NCI-H526 (cell line): ENCODE data around the gene TFCP2.
"Not testable (repeated sequence)": the region's sequence is repeated elsewhere in the genome, so short reads cannot be mapped to it uniquely, and the experiment has no call there.

ENCODE experiments used
- DNase-seq, 2 experiments: peaks; one replicate each; lab custom pipeline; 2025; lab: John Stamatoyannopoulos, UW

TFCP2 gene

DNA sequence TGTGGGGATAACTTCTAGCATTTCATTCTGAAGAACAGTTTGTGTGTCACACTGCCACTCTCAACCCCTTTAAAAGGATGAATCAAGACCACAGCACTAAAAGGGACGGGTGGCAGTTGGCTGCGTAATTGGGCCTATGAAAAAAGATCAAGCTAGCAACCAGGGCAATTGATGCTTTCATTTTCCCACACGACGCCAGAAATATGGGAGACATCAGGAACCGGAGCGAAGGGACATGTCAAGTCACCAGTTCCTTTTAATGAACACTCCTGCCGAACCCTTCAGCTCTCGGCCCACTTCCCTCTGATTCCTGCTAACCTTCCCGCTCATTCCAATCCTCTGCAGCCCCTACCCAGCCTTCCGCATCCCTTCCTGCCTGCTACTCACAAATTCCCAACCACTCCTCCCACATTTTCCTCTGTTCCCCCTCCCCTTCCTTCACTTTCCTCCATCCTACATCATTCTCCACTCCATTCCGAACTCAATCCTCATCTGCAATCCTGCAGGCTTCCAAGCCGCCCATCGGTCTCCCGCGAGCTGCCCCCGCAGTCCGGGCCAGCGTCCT, 90.3 kb downstream of the TFCP2 start:
- DNase-seq: peak; percentile 26 to 57

DNA sequence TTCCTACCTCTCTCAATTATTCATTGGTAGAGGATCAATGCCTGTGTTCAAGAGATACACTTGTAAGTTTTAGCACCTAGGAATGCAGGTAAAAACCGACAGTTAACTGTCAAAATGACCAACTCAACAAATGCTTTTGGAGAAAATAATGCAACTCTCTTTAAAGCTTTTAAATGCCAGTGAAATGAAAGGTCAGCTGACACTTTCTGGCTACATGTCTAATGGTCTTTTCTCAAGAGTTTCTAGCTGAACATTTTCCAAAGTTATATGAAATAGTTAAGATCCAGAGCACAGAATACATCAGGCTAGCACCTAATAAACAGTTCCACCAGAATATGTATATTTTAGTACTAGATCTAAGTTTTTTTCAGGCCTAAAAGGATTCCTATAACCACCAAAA, 91.5 kb downstream of the TFCP2 start:
- no peak for DNase-seq

DNA sequence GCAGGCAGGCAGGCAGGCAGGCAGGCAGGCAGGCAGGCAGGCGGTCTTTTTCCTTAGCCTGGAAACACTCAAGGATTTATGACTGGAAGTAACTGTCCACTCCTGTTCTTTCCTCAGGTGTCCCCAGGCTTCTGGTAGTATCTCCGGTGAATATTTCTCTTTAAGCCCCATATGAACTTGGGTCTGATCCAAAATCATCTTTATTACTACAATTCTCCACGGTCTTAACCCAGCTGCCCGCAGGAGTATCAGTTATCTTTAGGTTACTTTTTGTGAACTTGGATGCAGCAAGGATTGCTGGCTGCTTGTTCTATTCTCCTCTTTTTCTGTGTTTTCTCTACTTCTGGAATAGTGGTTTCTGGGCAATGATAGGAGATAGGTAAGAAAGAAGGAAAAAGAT, 92.8 kb downstream of the TFCP2 start:
- DNase-seq: no peak

DNA sequence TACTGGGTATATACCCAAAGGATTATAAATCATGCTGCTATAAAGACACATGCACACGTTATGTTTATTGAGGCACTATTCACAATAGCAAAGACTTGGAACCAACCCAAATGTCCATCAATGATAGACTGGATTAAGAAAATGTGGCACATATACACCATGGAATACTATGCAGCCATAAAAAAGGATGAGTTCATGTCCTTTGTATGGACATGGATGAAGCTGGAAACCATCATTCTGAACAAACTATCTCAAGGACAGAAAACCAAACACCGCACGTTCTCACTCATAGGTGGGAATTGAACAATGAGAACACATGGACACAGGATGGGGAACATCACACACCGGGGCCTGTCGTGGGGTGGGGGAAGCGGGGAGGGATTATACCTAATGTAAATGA, 94.1 kb downstream of the TFCP2 start:
- not testable (repeated sequence) for DNase-seq

DNA sequence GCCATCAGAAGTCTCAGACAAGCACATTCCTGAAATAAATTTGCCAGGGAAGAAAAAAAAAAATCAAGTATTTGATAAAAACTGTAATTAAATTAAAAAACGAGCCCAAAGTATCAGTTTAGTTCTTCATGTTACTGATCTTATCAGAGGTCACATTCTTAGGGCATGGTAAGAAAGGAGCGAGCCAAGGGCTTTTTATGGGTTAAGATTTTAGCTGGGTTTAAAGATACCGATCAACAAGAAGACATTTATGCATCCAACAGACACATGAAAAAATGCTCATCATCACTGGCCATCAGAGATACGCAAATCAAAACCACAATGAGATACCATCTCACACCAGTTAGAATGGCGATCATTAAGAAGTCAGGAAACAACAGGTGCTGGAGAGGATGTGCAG, 94.6 kb downstream of the TFCP2 start:
- not testable (repeated sequence) for DNase-seq

DNA sequence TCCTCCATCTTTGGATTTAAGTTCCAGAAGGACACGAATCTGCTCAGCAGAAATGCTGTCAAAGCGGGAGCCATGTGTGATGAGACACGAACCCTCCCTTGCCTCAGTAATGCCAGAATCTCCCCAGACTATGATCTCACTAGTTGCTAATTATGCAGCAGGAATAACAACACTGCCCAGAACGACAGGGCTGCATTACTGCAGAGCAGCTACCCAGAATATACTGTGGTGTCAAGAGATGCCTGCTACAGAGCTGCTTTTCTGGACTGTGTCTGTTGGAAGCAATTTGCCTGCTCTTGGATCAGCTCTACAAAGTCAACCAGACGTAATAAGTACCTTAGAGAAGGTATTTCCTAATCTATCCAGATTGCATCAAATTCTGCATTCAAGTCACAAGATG, 95.0 kb downstream of the TFCP2 start:
- no peak for DNase-seq

DNA sequence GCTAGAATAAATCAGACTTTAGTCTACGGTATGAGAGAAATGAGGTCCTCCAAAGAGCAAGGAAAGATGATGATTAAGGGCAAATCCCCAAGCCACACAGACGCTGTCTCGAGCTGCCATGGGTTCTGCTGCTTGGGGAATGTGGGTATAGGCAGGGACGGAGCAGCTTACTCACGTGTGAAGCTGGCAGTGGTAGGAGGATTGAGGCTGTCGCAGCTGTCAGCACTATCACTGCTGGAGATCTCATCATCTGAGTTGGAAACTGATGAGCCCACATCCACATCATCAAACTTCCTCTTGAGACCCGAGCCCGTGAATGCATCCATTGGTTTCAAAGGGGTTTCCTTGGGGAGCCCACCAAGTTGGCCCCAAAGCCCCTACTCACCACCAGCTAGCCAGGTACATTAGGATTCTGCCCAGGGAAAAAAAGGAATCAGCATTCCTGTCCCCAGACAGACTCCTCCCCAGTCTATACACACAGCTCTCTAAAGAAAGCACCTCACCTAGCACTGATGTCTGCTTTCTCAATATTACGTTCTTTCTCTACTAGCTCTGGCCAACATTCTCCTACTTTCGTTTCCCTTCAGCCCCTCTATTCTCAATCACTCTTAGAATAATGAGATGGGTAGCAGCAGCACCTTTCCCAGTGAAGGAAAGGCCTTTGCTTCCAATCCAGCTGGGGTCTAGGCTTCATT, 96.6 kb downstream of the TFCP2 start:
- DNase-seq: no peak

DNA sequence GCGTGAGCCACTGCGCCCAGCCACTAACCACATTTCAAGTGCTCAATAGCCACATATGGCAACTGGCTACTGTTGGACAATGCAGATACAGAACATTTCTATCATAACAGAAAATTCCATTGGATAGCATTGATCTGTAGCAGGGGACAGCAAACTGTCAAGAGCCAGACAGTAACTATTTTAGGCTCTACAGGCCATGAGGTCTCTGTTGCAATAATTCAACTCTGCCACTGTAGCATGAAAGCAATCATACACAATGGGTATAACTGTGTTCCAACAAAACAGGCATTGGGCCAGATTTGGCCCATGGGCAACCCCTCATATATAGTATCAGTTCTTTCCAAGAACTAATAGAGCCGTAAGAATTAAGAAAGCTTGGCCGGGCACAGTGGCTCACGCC, 97.5 kb downstream of the TFCP2 start:
- no peak for DNase-seq

DNA sequence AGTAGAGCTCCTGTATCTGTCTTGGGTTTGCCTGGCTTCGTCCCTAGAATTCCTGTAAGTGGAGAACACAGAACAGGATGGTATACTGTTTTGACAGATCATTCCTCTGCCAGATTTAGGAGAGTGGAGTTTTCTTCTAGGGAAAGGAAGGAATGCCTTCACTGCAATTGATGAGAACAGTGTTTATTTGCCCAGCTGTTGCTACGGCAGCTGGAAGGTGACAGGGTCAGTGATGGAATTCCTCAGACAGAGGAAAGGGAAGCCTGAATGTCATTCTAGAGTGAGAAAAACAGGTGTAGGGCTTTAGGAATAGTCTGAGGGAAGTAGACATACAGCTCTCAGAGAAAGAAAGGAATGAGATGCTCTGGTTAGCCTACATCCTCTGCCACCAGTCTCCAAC, 101.3 kb downstream of the TFCP2 start:
- no peak for DNase-seq

DNA sequence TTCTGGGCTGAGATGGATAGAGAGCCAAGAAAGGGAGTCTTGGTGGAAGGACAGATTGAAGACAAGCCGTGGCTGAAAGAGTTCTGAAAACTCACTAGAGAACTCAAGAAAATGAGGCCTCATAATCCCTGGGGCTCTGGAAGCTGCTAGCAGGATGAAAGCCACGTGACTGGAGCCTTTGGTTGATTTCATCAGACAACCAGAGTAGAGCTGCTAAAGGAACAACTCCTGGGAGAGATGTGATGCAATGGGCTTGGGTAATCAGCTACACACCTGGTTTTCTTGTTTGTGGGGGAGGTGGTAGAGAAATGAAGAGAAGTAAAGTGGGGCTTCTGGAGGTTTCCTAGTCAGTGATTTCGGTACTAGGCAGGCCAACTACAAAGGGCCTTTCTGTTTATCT, 102.9 kb downstream of the TFCP2 start:
- DNase-seq: no peak

DNA sequence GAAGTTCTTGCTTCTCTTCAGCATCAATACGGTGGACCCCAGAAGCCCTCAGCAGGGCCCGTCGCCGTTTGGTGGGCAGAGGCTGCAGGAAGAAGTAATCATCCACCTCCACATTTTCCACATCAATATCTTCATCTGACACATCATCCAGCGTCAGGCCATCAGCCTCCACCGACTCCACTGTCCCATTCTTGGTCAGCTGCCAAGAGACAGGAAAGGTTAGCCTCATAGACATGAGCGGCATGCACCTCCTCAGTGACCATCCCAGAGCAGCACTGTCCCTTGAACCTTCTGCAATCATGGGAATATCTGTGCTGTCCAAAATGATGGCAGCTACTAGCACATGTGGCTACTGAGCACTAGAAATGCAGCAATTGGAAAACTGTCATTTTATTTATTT, 105.2 kb downstream of the TFCP2 start:
- no peak for DNase-seq

DNA sequence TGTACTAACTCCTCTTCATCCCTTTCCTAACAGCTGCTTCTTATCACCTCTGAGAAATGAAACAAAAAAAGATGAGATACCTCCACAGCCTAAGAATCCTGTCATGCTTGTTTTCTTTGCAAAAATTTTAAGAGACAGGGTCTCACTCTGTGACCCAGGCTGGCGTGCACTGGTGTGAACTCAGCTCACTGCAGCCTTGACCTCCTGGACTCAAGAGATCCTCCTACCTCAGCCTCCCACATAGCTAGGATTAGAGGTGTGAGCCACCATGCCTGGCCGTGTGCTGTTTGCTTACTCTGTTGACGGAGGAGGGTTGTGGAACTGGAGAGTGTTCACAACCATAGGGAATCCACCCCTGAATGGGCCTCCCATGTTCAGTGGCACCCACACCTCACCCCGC, 105.7 kb downstream of the TFCP2 start:
- DNase-seq: no peak

DNA sequence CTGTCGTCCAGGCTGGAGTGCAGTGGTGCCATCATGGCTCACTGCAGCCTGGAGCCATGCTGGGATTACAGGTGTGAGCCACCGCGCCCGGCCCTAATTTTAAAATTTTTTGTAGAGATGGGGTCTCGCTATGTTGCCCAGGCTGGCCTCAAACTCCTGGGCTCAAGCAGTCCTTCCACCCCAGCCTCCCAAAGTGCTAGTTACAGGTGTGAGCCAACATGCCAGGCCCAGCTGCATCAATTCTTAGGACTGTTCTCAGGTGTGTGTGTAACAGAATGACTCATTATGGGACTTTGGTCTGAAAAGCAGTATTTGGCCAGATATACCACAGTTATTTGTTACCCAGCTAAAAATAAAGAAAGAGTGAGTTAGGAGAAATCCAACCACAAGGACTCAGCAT, 107.4 kb downstream of the TFCP2 start:
- no peak for DNase-seq

DNA sequence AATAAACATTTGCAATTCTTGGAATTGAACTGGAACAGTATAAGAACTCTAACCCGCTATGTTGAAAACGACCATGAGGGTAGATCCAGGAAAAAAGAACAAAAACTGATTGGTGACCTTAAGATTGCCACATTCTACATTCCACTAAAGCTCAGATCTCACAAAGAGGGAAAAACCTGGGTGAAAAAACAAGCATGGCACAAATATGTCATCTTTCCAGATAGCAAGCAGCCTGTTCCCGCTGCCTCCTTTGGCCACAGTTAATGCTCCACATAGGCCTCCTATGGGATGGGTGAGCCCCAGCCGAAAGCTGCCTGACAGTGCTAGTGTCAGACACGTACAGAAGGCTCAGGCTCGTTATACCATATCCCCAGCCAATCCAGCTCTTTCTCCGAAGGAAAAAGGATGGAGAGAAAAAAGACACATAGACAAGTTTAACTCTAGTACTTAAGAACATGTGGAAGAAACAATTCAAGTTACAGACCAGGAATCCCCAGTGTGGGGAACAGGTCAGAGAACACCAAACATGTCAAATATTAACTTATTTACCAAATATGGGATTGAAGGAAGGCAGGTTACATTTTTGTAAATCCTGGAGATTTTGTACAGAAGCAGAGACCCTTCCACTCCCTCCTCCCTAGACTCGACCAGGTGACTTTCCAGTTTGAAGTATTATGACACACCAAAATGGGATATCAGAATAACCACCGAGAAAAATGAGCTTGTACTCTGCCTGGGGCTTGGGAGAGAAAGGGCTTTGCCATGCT, 110.1 kb downstream of the TFCP2 start:
- no peak for DNase-seq

DNA sequence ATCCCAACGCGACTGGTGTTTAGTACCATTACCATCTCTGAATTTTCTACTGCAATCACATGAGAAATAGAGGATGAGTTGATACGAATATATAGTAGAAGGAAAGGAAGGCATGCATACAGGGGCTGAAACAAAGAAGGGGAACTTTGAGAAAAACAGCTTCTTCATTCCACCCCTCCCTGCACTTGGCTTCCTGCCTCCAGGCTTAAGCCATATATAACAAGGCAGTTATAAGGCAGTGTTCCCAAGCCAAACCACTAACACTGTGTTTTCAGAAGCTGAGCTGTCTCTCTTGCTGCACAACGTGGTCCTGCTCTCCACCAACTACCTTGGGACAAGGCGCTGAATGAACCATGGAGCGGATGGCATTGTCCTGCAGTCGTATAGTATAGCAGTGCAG, 113.8 kb downstream of the TFCP2 start:
- DNase-seq: no peak

DNA sequence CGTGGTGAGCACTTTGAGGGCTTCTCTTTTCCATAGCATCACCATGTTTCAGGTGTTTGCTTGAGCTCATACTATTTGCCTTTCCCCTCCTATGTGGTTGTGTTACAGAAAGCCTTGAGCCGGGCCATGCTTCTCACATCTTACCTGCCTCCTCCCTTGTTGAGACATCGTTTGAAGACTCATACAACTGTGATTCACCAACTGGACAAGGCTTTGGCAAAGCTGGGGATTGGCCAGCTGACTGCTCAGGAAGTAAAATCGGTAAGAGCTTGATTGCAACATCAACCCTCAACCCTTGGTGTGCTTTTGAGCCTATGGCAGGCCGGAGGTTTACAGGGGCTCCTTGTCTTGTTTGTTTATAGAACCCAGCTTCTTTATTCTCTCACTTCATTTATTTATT, 116.7 kb downstream of the TFCP2 start:
- no peak for DNase-seq

DNA sequence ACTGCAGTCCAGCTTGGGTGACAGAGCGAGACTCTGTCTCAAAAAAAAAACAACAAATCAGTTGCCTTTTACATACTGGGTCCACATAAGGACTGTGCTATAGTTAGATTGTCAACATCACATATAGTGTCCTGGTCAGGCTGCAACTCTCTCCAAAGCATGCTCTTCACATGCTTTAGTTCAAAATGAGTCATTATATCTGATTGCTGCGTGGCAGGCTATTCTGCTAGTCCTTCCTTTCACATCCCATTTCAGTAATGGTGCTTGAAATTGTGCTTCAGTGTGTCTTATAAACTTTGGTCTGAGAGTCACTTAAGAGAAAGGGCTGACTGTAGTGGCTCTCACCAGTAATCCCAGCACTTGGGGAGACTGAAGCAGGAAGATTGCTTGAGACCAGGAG, 117.9 kb downstream of the TFCP2 start:
- no peak for DNase-seq

DNA sequence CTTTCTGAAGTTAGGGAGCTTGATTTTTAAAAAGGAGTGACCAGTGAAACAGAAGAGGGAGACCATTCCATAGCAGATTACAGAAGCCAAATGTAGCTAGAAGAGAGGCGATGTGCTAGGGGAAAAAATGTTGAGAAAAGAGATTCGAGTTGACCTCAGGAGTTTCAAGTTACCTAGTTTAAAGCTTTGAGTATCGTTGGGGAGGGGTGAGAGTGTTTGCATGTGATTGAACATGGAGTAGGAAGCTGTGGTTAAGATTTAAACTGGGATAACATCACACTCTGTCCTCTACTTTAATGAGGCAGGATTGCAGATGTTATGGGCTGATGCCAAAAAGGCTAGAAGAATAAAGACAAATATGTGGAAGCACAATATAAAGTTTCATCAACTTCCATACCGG, 121.1 kb downstream of the TFCP2 start:
- no peak for DNase-seq

DNA sequence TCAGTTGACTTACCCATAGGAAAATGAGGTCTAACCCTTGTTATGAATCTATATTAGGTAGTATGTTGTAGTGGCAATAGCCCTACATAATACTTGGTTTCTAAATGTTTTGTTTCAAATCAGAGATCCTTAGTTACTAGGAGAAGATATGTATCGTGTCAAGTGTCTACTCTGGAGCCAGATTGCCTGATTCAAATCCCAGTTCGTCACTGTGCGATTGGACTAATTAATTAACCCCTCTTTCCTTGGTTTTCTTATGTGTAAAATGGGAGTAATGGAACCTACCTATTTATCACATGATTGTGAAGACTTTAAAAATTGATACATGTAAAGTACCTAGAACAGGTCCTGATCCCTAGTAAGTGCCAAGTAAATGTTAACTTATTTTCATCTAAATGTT, 123.4 kb downstream of the TFCP2 start:
- no peak for DNase-seq

DNA sequence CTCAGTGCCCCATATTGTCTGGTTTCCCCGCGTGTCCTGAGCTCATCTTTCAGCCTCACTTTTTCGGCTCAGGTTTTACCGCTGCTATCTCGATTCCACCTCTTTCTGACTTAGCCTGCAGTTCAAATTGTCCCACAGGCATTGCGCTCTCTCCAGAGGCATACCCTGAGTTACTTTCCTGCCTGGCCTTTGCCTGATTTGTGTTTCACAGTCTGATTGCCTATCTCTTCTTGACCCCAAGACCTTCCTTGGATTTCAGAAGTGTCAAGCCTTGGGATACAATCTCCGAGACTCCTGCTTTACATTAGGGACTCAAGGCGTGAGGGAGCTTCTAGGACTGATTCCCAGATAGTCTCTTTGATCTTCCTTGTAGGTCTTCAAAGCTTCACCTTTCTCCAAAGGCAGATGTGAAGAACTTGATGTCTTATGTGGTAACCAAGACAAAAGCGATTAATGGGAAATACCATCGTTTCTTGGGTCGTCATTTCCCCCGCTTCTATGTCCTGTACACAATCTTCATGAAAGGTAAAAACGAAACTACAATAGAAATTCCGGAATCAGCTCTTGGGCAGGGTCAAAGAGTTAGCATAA, 124.2 kb downstream of the TFCP2 start:
- DNase-seq: peak in 1 of 2 experiments; percentile 24

DNA sequence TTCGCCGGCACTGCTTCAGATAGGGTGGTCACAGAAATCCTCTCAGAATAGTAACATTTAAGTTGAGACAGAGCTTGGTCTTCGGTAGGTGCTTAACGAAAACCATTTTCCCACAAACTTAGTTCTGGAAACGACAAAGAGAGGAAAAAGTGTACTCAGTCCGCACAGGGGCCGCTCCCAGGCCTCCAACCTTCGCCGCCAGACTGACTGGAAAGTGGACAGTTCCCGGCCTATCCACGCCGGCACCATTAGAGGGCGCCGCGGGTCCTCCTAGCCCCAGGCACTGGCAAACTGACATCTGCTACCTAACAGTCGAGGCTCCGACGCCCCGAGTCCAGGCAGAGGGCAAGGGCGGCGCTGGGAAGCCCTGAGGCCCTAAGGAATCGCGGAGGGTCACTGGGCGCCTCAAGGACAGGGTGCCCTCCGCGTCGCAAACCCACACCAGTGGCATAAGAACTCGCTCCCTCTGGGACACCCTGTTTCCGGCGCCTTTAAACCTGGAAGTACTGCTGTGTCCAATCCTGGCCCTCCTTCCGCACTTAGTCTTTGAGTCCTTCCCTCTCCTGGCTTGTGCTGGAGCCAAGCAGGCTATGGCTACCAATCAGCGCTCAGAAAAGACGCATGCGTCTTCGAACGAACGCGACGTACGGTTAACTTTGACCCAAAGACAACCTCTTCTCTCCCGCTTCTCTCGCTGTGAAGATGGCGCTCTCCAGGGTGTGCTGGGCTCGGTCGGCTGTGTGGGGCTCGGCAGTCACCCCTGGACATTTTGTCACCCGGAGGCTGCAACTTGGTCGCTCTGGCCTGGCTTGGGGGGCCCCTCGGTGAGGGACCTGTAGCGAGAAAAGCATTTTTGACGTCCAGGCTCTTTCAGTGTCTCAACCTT, 125.0 kb downstream of the TFCP2 start, which contains the start of gene LETMD1:
Gene LETMD1, plus strand, starts transcription at position 673 of the 886 bp plus-strand sequence. Its CDS starts 30 bp downstream, at position 703.
- peak; percentile 97 to 98 for DNase-seq
